GM13977 (cell line): ENCODE results near the gene PATZ1.

Experiments used
- DNase-seq: peaks from one replicate; pipeline ENCODE4 v3.0.0; 2012; ENCODE audit warnings: low spot score
- CTCF ChIP-seq: IDR thresholded peaks from 2 replicates; pipeline ENCODE4 v1.5.1; 2012; ENCODE audit warnings: mild to moderate bottlenecking, control low read depth; ENCODE audit not compliant: insufficient read depth; ENCODE audit errors: extremely low read depth, missing control alignments
- in situ Hi-C: fragments of 300-500 bp; cut with MboI; formaldehyde crosslinking; loops from one replicate; pipeline ENCODE4 v1.12.0; 2022; ENCODE audit warnings: low sequenced_read_pairs, low pct_unique_long_range_greater_than_20kb, mixed read lengths, inconsistent platforms; ENCODE audit not compliant: unreplicated experiment

Gene PATZ1

GRCh38 chr22:31295831-31296657 lies 50.1 kb downstream of the PATZ1 start:
- DNase-seq: no peak
- TF ChIP-seq CTCF: no peak
- in situ Hi-C loops: no loop called here

- in situ Hi-C loops: no loop called here
- TF ChIP-seq CTCF: no peak
- no peak for DNase-seq
Measured at GRCh38 chr22:31295360-31295759, 50.8 kb downstream of the PATZ1 start.

- in situ Hi-C loops: no loop called here
- DNase-seq: peak; percentile 80
- TF ChIP-seq CTCF: peak; percentile 48
Measured at GRCh38 chr22:31292236-31292989, 53.7 kb downstream of the PATZ1 start, which contains the start of gene PIK3IP1. Gene PIK3IP1, minus strand, starts transcription at chr22:31292488. Its CDS starts 144 bp downstream, at chr22:31292344.

- TF ChIP-seq CTCF: no peak
- in situ Hi-C loops: no loop called here
- no peak for DNase-seq
Measured at GRCh38 chr22:31291481-31292235, 54.5 kb downstream of the PATZ1 start.

- TF ChIP-seq CTCF: no peak
- in situ Hi-C loops: no loop called here
- peak; percentile 95 for DNase-seq
Measured at GRCh38 chr22:31290494-31291471, 55.4 kb downstream of the PATZ1 start.
